NCI-H82 treated with DMSO at 0.1 percent for 48 hours (cell line): ENCODE measurements around the gene RABGEF1.
"Not testable (repeated sequence)": the region's sequence is repeated elsewhere in the genome, so short reads cannot be mapped to it uniquely, and the experiment has no call there.

Experiments
- DNase-seq: peaks from one replicate; lab custom pipeline; 2025; ENCODE audit not compliant: unreplicated experiment; lab: John Stamatoyannopoulos, UW

Gene RABGEF1

DNA sequence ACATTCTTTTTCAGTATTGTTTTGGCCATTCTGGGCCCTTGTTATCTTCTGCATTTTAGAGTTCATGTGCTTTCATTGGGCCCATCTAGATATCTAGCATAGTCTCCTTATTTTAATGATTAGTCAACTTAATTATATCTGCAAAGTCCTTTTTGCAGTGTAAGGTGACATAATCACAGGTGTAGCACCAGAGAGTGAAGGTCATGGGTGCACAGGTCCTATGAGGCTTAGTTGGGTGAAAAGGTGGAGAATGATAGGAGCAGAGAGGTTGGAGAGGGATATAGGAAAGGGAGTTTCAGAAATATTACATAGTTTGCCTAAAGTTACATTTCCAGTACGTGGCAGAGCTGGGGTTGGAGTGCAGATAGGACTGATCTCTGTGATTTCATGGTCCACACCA lies 24.4 kb downstream of the RABGEF1 start:
- not testable (repeated sequence) for DNase-seq

- DNase-seq: not testable (repeated sequence)
Observed at GRCh38 chr7:66765322-66766025, 24.9 kb downstream of the RABGEF1 start.

- no peak for DNase-seq
Observed at GRCh38 chr7:66766041-66766440, 25.5 kb downstream of the RABGEF1 start.

DNA sequence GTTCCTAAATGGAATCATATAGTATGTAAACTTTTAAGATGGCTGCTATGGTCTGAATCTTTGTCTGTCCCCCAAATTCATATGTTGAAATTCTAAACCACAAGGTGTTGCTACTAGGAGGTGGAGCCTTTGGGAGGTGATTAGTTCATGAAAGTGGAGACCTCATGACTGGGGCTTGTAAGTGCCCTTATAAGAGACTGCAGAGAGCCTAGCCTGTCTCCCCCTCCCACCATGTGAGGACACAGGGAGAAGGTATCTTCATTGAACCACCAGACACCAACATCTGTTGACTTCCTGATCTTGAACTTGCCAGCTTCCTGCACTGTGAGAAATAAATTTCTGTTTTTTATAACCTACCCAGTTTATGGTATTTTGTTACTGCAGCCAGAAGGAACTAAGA lies 27.0 kb downstream of the RABGEF1 start:
- DNase-seq: not testable (repeated sequence)

GRCh38 chr7:66768865-66769832 lies 28.6 kb downstream of the RABGEF1 start:
- no peak for DNase-seq

DNA sequence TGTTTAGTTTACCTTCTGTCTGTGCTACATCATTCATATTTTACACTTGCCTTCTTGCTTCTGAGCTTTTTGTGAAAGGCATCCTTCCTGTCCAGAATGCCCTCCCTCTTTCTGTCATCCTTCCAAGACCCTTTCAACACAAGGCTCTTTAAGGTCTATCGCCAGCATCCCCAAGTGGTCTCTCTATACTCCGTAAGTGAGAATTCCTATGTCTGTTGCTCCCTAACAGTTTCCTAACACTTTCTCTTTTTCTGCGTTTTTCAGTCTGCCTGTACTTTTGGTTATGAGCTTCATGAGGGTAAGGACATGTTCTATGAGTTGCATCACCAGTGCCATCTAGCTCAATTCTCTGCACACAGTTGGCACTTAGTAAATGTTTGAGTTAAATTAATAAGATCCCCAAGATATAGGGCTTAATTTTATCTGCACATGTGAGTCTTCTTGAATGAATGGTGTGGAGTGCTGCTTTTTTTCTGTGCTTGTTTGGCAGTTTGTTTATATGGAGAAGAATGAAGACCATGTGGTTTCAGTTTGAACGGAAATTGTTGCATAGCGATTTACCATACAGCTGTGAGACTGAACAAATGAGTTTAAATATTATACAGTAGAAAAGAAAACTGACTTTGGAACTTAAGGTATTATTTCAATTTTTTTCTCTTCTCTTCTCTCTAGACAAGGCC lies 29.4 kb downstream of the RABGEF1 start:
- DNase-seq: no peak

- DNase-seq: no peak
Observed at GRCh38 chr7:66771795-66772194, 31.3 kb downstream of the RABGEF1 start.

DNA sequence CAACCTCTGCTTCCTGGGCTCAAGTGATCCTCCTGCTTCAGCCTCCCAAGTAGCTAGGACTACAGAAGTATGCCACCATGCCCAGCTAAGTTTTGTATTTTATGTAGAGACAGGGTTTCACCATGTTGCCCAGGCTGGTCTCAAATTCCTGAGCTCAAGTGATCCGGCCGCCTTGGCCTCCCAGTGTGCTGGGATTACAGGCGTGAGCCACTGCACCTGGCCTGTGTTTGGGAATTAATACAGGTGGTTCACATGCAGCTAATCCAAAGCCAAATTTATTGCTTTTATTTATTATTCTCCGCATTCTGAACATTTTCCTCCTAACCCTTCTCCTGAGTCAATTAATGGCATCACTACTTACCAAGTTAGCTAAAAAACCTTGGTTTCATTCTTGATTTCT lies 33.2 kb downstream of the RABGEF1 start:
- not testable (repeated sequence) for DNase-seq

DNA sequence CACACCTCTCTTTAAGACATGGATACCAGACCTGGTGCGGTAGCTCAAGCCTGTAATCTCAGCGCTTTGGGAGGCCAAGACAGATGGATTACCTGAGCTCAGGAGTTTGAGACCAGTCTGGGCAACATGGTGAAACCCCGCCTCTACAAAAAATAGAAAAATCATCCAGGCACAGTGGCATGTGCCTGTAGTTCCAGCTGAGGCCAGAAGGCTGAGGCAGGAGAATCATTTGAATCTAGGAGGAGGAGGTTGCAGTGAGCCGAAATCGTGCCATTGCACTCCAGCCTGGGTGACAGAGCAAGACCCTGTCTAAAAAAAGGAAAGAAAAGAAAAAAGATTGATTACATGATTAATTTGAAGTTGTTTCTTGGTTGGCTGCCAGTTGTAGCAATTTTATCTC lies 35.9 kb downstream of the RABGEF1 start:
- not testable (repeated sequence) for DNase-seq

- no peak for DNase-seq
Observed at GRCh38 chr7:66776800-66777442, 36.4 kb downstream of the RABGEF1 start.

DNA sequence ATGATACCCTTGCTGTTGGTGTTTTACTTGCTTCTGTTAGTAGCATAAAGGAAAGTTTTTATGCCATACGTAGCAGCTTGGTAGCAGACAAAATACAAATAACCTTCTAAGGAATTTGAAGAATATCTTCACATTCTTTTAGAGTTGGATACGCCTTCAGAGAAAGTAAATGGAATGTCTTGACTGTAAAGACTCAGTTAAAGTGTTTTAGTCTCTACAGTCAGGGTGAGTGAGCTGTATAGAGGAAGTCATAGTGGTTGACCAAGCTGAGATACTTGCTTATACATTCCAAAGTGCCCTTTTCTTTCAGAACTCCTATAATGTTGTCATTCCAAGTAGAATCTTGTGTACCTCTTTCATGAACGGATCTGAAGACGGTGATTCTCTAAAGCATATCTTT lies 37.7 kb downstream of the RABGEF1 start:
- DNase-seq: no peak

DNA sequence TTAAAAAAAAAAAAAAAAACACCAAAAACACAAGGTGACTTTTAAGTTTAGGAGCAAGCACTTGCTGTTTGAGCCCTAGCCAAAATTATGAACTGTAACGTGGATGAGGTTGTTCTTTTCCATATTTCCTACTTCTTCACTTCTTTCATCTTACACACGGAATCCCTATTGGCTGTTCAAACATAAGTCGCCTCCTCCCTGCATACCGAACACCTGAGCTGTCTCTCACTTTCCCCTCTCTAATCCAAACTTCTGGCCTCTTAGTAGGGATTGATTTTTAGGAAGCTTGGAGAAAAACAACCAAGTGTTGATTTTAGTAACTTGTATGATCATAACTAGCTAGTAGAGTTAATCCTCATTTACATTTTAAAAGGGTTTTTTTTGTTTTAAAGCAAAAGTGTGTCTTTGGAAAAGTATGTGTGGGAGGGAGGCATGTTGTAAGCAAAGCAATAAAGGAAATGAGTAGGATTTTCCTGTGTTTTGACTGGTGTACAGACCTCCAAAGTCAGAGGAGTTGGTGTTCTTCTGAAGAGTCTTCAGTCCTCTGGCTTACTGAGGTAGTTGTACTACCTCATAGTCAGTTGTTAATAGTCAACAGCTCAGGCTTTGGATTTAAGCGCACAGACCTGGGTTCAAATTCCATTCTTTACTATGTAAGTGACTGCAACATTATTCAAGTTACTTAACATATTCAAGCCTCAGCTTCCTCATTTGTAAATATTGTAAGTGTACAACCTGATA lies 39.3 kb downstream of the RABGEF1 start:
- no peak for DNase-seq

GRCh38 chr7:66781408-66782090 lies 41.0 kb downstream of the RABGEF1 start:
- DNase-seq: no peak

- DNase-seq: not testable (repeated sequence)
Observed at GRCh38 chr7:66782875-66783274, 42.3 kb downstream of the RABGEF1 start.

DNA sequence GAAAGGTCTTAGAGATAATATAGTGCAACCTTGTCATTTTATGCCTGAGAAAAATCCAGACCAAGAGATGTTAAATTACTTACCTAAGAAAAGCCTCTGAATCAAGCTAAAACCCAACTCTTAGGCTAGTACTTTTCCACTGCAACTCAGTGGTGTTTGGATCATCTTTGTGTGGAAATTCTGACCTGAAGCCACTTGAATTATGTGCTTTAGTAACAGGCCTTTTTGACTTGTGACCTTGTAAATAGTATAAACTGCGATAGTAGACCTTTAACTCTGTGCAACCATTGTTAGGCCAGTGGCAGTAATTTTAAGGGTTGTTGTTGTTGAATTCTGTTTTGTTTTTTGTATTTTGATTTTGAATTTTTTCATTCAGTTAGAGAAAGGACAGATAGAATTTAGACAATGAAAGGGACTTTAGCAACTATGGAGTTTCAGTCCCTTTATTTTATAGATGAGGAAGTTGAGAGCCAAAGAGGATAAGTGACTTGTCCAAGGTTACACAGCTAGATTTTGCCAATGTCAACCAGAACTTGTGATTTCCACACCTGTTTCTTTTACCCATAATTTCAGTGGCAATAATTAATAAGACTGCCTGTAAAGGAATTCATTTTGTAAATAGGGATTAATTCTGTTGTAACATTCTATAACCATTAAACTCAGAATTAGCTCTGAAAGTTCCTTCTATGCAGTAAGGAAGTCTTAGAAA lies 43.5 kb downstream of the RABGEF1 start:
- not testable (repeated sequence) for DNase-seq

DNA sequence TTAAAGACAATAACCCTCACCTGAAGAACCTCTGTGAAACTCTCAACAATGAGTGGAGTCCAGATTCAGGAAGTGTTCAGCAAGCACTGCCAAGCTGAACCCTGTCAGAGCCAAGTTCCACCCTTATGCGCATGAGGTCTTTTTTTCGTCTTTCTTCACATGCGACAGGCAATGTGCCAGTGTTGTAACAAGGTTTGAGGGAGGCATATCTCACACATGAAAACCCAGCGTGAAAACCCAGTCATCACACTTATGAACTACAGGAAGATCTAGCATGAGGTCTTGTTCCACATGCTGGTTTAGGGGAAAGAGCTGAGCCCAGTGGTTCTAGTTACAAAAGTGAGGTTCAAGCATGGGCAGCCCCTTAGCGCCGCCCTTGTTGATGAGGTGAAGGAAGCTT lies 49.7 kb downstream of the RABGEF1 start:
- DNase-seq: no peak

DNA sequence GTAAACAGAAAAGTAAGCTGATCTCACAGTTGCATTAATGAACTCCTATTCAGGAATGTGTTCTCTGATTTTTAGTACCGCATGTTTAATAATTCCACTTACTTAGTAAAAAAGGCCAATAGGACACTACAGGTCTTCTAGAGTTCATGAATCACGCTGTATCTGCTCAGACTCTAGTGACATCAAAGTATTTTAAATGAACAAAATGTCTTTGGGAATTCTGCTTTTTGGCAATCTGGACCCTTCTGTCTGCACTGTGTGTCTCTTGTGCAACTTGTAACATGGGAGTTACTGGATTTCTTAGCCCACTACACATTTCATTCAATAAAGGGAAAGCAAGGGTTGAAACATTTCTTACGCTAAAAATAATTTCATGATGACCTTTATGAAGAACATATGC lies 50.2 kb downstream of the RABGEF1 start:
- DNase-seq: no peak

DNA sequence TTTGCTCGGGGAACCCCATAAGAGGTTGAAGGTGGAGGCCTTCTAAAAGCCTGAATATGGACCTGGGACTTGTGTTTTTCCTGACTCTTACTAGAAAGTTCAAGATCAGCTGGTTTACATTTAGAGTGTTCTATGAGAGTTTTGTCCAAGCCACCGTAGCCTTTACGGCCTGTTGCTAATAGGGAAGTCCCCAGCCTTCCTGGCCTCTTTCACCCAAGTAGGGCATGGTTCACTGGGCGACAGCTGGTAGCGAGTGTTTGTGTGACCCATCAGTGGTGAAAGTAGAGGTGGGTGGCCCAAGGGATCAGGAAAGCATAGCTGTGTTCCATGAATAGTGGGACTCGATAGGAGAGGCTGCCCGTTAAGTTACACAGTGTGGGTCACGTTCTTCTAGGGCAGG lies 60.1 kb downstream of the RABGEF1 start:
- DNase-seq: no peak

- DNase-seq: no peak
Observed at GRCh38 chr7:66804001-66804400, 63.5 kb downstream of the RABGEF1 start.
